ENCODE measurements around the gene POLR2J.

- TF ChIP-seq POLR2A (IDR thresholded peaks at IDR 0.05), result no peak
- no peak for TF ChIP-seq CTCF (IDR thresholded peaks at IDR 0.05)
These were observed 53.9 kb downstream of the POLR2J start for GRCh38 chr7:102424787-102425218.

All from vagina (tissue), 2 donors.